Spleen (tissue), 11 donors: Measurements from ENCODE around the gene DOCK1. TPM values are rescaled to one million over a fixed set of nuclear protein-coding genes. Genes with fewer than 3 reads are reported as not detected.

Experiments used
- DNase-seq: peaks from one replicate; pipeline ENCODE4 v3.0.0-alpha.2; 2020
- H3K27ac ChIP-seq, 8 donors: fragments of 200-600 bp; sonication (generic) in 7 of 8; 1 replicate in 4 of 8; 2 replicates in 4 of 8; pipeline versions ENCODE4 v1.5.0 to v1.8.0; 2016 to 2021; ENCODE audit warnings: inconsistent platforms in 4 of 8, mild to moderate bottlenecking in 4 of 8, moderate library complexity in 1 of 8
- H3K27me3 ChIP-seq, 7 donors: fragments of 200-600 bp; sonication (generic) in 6 of 7; replicated peaks in 1 of 7; 1 replicate in 4 of 7; 2 replicates in 3 of 7; pipeline versions ENCODE4 v1.5.0 to v1.8.0; 2016 to 2021; ENCODE audit warnings: inconsistent platforms in 3 of 7, mild to moderate bottlenecking in 1 of 7
- H3K36me3 ChIP-seq, 6 donors: fragments of 200-600 bp; sonication (generic) in 5 of 6; 1 replicate in 4 of 6; 2 replicates in 2 of 6; pipeline versions ENCODE4 v1.5.0 to v1.8.0; 2016 to 2021; ENCODE audit warnings: inconsistent platforms in 2 of 6
- H3K4me1 ChIP-seq, 6 donors: fragments of 200-600 bp; sonication (generic) in 5 of 6; 1 replicate in 3 of 6; 2 replicates in 3 of 6; pipeline versions ENCODE4 v1.5.0 to v1.8.0; 2016 to 2021; ENCODE audit warnings: inconsistent platforms in 3 of 6
- H3K4me3 ChIP-seq, 8 donors: fragments of 200-600 bp; sonication (generic) in 7 of 8; 1 replicate in 4 of 8; 2 replicates in 4 of 8; pipeline versions ENCODE4 v1.5.0 to v1.8.0; 2016 to 2021; ENCODE audit warnings: inconsistent platforms in 4 of 8, mild to moderate bottlenecking in 4 of 8, moderate library complexity in 2 of 8
- H3K9me3 ChIP-seq, 8 donors: fragments of 200-600 bp; sonication (generic) in 7 of 8; 1 replicate in 4 of 8; 2 replicates in 4 of 8; pipeline versions ENCODE4 v1.5.0 to v1.8.0; 2016 to 2021; ENCODE audit warnings: inconsistent platforms in 4 of 8
- CTCF ChIP-seq, 11 experiments: fragments of 200-600 bp in 7 of 11; fragments of 450-650 bp in 4 of 11; sonication (generic) in 4 of 11; IDR thresholded peaks in 8 of 11; conservative IDR thresholded peaks in 3 of 11; 1 replicate in 7 of 11; 2 replicates in 4 of 11; pipeline versions ENCODE4 v1.4.0 to v1.8.0; 2016 to 2021; ENCODE audit warnings: antibody characterized with exemption in 11 of 11, inconsistent platforms in 4 of 11, mild to moderate bottlenecking in 1 of 11
- POLR2A ChIP-seq, 3 donors: fragments of 450-650 bp; IDR thresholded peaks; one replicate each; pipeline ENCODE4 v1.5.1; 2017; ENCODE audit warnings: antibody characterized with exemption in 3 of 3, mild to moderate bottlenecking in 1 of 3
- POLR2AphosphoS5 ChIP-seq, 3 donors: sonication (generic); formaldehyde crosslinking; IDR thresholded peaks; one replicate each; pipeline ENCODE4 v1.5.1; 2017; ENCODE audit warnings: antibody characterized with exemption in 3 of 3
- WGBS, 5 donors: extraction: QIAGEN DNeasy Blood & Tissue Kit in 3 of 5; methylation state at CpG; one replicate each; pipeline versions ENCODE4 v1.1.5 to v1.1.7; 2013 to 2018; 5-methylcytosine and 5-hydroxymethylcytosine counted together
- intact Hi-C: fragments of 100-400 bp; cut with DNase I; formaldehyde crosslinking; loops from one replicate; pipeline ENCODE4 v1.15.0; 2023; ENCODE audit warnings: low total_unique reads
- polyA plus RNA-seq, 3 donors: library from polyadenylated mRNA; stranded (reverse); fragments of 200-250 nt; gene quantifications; one replicate each; pipeline ENCODE4 v1.2.1, GENCODE V29; 2013
- total RNA-seq, 7 donors: library from RNA; depleted of rRNA in 3 of 7; stranded (reverse); fragments of >200 nt in 3 of 7; fragmentation: NEBNext Ultra II Directional in 4 of 7; extraction: Animal tissue kit (Norgen Biotek cat#: 25700) in 4 of 7; gene quantifications; one replicate each; pipeline versions ENCODE4 v1.1.0 to v1.2.1, GENCODE V29; 2016 to 2021
- donor health status: healthy with polysubstance abuse.
- donor health status: DM: no; HTN: no; CAD: no; lungs with moderate emphysema.
- donor health status: DM: no; HTN: no; CAD: no.
- donor health status: Bipolar disorder and iron deficiency.
- donor health status: healthy.
- donor health status: DM: no; HTN: no; CAD: no.
- donor health status: DM: yes; HTN: yes; CAD: no.

The DOCK1 gene
- total and polyA plus RNA-seq, 10 donors = 2.2 to 40.5 (median 25.1) TPM

- Histone ChIP-seq H3K27ac (no peak overlapping the region), H3K4me1 (peaks cover 0 to 6% (median 3%) of the 10 kb centered on the region in 6 donors), H3K36me3 (peaks cover 0 to 12% (median 0%) of the 10 kb centered on the region in 6 donors), H3K4me3 (no peak overlapping the region), H3K27me3 (no peaks in the 10 kb centered on the region), H3K9me3 (no peaks in the 10 kb centered on the region)
- 89 to 94% (median 93%) methylated on average over 5 of the region's 5 CpGs for WGBS, 5 donors
- intact Hi-C loops = no loop called here
- TF ChIP-seq CTCF (IDR thresholded peaks at IDR 0.05 in 8 of 11, conservative IDR thresholded peaks at IDR 0.05 in 3 of 11) (no peak), POLR2AphosphoS5 (IDR thresholded peaks at IDR 0.05) (no peak), POLR2A (IDR thresholded peaks at IDR 0.05) (no peak)
- DNase-seq = no peak
Measured at GRCh38 chr10:126975221-126975620, 70.0 kb downstream of the DOCK1 start.

GRCh38 chr10:126977216-126977615, 72.0 kb downstream of the DOCK1 start:
- Histone ChIP-seq H3K9me3 (no peaks in the 10 kb centered on the region), H3K4me1 (peaks cover 0 to 5% (median 3%) of the 10 kb centered on the region in 6 donors), H3K27ac (no peak overlapping the region), H3K36me3 (peaks cover 0 to 12% (median 0%) of the 10 kb centered on the region in 6 donors), H3K27me3 (no peaks in the 10 kb centered on the region), H3K4me3 (no peak overlapping the region)
- intact Hi-C loops = no loop called here
- TF ChIP-seq CTCF (IDR thresholded peaks at IDR 0.05 in 8 of 11, conservative IDR thresholded peaks at IDR 0.05 in 3 of 11) = no peak
- TF ChIP-seq POLR2AphosphoS5 (IDR thresholded peaks at IDR 0.05) = no peak
- no peak for TF ChIP-seq POLR2A (IDR thresholded peaks at IDR 0.05)
- 16 to 24% (median 21%) methylated on average over 6 of the region's 6 CpGs for WGBS, 5 donors
- no peak for DNase-seq

GRCh38 chr10:126979311-126979710, 74.1 kb downstream of the DOCK1 start:
- no peaks in the 10 kb centered on the region for H3K9me3 ChIP-seq
- TF ChIP-seq CTCF (IDR thresholded peaks at IDR 0.05 in 8 of 11, conservative IDR thresholded peaks at IDR 0.05 in 3 of 11) (no peak), POLR2A (IDR thresholded peaks at IDR 0.05) (no peak), POLR2AphosphoS5 (IDR thresholded peaks at IDR 0.05) (no peak)
- no peaks in the 10 kb centered on the region for H3K4me1 ChIP-seq
- intact Hi-C loops = no loop called here
- H3K27me3 ChIP-seq = no peaks in the 10 kb centered on the region
- DNase-seq = no peak
- no peak overlapping the region for H3K4me3 ChIP-seq
- H3K27ac ChIP-seq = no peak overlapping the region
- WGBS, 5 donors = 61 to 80% (median 76%) methylated on average over 1 of the region's 1 CpG
- H3K36me3 ChIP-seq = peaks cover 0 to 12% (median 0%) of the 10 kb centered on the region in 6 donors

- Histone ChIP-seq H3K4me3 (no peak overlapping the region), H3K36me3 (peaks cover 0 to 35% (median 0%) of the 10 kb centered on the region in 6 donors), H3K4me1 (no peaks in the 10 kb centered on the region), H3K27me3 (no peaks in the 10 kb centered on the region), H3K27ac (no peak overlapping the region), H3K9me3 (no peaks in the 10 kb centered on the region)
- 86 to 98% (median 91%) methylated on average over 6 to 7 of the region's 7 CpGs for WGBS, 5 donors
- intact Hi-C loops = no loop called here
- no peak for TF ChIP-seq CTCF (IDR thresholded peaks at IDR 0.05 in 8 of 11, conservative IDR thresholded peaks at IDR 0.05 in 3 of 11)
- no peak for TF ChIP-seq POLR2A (IDR thresholded peaks at IDR 0.05)
- no peak for TF ChIP-seq POLR2AphosphoS5 (IDR thresholded peaks at IDR 0.05)
- no peak for DNase-seq
Measured at GRCh38 chr10:126993208-126993607, 88.0 kb downstream of the DOCK1 start.
